GM13977 (cell line): ENCODE data around the gene ADAMTS16.

Source experiments
- DNase-seq: peaks from one replicate; pipeline ENCODE4 v3.0.0; 2012; ENCODE audit warnings: low spot score
- in situ Hi-C: fragments of 300-500 bp; cut with MboI; formaldehyde crosslinking; loops from one replicate; pipeline ENCODE4 v1.12.0; 2022; ENCODE audit warnings: low sequenced_read_pairs, low pct_unique_long_range_greater_than_20kb, mixed read lengths, inconsistent platforms; ENCODE audit not compliant: unreplicated experiment
- TF ChIP-seq, protein P1 (sequence below): IDR thresholded peaks from 2 replicates; pipeline ENCODE4 v1.5.1; 2012; ENCODE audit warnings: mild to moderate bottlenecking, control low read depth; ENCODE audit not compliant: insufficient read depth; ENCODE audit errors: extremely low read depth, missing control alignments

The ADAMTS16 gene

GRCh38 chr5:5140479-5141338 is 579 bp downstream of the ADAMTS16 start:
- no peak for DNase-seq
- in situ Hi-C loops = loop anchor here (25.0 kb wide), 1 partner anchor 272 kb away; the partner anchor contains the start of gene ICE1
- TF ChIP-seq, protein P1, sequence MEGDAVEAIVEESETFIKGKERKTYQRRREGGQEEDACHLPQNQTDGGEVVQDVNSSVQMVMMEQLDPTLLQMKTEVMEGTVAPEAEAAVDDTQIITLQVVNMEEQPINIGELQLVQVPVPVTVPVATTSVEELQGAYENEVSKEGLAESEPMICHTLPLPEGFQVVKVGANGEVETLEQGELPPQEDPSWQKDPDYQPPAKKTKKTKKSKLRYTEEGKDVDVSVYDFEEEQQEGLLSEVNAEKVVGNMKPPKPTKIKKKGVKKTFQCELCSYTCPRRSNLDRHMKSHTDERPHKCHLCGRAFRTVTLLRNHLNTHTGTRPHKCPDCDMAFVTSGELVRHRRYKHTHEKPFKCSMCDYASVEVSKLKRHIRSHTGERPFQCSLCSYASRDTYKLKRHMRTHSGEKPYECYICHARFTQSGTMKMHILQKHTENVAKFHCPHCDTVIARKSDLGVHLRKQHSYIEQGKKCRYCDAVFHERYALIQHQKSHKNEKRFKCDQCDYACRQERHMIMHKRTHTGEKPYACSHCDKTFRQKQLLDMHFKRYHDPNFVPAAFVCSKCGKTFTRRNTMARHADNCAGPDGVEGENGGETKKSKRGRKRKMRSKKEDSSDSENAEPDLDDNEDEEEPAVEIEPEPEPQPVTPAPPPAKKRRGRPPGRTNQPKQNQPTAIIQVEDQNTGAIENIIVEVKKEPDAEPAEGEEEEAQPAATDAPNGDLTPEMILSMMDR = no peak

DNA sequence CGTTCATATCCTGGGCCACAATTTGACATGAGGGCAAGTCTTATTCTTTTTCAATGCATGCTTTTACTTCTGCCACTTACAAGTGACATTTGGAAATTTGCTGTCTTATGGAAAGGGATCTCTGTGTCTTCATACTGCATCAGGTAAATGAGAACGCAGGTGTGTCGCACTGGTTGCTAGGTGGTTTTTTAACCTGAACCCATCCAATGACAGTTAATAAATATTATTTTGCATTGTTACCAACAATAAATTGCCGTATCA is 1.1 kb downstream of the ADAMTS16 start:
- TF ChIP-seq, protein P1 = peak; percentile 22
- DNase-seq = no peak
- in situ Hi-C loops = loop anchor here (25.0 kb wide), 1 partner anchor 271 kb away; the partner anchor contains the start of gene ICE1

DNA sequence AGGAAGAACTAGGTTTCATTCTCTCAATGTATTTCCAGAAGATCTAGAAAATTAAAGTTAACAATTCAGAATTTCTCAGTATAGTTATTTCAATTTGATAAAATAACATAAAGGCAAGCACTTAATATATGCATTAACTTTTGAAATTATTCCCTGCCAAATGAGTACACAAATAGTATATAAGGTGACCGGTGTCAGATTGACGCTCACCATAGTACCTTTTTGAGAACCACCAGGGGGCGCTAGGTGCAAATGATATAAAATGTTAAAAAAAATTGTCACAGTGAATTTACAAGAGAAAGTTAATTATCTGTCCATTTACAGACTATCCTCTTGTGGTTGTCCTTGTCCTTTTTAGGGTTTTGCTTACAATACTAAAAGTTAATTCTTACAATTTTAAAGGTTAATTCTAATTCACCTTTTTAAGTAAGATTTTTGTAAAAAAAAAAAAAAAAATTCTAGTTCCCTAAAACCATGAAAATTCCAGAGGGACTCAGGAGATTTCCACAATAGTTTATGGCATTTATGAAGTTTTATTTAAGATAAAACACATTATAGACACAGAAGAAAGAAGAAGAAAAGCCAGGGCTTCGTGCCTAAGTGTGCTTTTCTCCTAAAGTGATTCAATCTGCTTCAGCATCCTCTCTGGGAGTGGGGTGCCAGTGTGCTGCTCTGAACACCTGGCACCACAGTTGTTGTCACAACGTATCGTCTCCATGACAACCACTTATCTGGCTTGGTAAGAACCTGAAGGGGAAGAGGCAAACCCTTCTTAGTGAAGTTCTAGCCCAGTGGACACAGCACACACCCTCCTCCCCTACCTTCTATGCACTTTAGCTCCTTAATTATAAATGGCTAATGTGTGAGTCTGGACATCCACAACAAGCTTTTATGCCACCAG is 1.7 kb downstream of the ADAMTS16 start:
- TF ChIP-seq, protein P1 = peak; percentile 58
- in situ Hi-C loops = loop anchor here (25.0 kb wide), 1 partner anchor 270 kb away; the partner anchor contains the start of gene ICE1
- peak; percentile 58 for DNase-seq

DNA sequence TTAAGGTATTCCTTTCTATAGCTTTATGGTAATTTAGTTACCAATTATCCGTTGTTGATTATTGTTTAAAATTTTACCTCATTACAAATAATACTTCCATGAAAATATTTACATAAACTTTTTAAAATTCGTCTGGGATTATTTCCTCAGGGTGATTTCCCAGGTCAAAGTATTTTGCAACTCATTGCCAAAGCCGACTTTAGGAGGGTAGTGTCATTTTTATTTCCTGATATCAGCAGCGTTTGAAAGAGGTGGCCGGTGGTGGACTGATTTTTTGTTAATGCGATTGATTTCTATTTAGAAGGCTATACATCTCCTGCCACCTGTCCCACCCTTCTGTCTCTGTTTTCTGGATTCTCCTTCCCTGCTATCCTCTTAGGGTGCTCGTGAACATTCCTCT is 4.3 kb downstream of the ADAMTS16 start:
- in situ Hi-C loops = loop anchor here (25.0 kb wide), 1 partner anchor 268 kb away; the partner anchor contains the start of gene ICE1
- DNase-seq = no peak
- TF ChIP-seq, protein P1 = no peak

- in situ Hi-C loops = loop anchor here (25.0 kb wide), 1 partner anchor 266 kb away; the partner anchor contains the start of gene ICE1
- DNase-seq = no peak
Observed at GRCh38 chr5:5145651-5146529, 5.8 kb downstream of the ADAMTS16 start.

More at GRCh38 chr5:5145651-5146529, 5.8 kb downstream of the ADAMTS16 start:
- TF ChIP-seq, protein P1 = no peak
